Measurements from ENCODE around the gene CAMKK2. TPM values are rescaled to one million over a fixed set of nuclear protein-coding genes. Genes with fewer than 3 reads are reported as not detected.

CAMKK2 gene
- total and polyA plus RNA-seq, 2 of the 4 experiments (the other 2 are of a cell fraction): 15.2 to 24.7 TPM

- no peak overlapping the region for H3K4ac ChIP-seq (ENCODE audit: low read depth, low read length)
- H3K36me3 ChIP-seq (ENCODE audit: control insufficient read depth, insufficient read depth, low read length): peaks cover 18% of the 10 kb centered on the region
- in situ Hi-C loops (cut with MboI; ENCODE audit: low sequenced_read_pairs) (no loop called here), intact Hi-C loops (cut with micrococcal nuclease) (no loop called here), dilution Hi-C loops (cut with HindIII; ENCODE audit: low sequenced_read_pairs, unreplicated experiment) (no loop called here)
- no peak overlapping the region for H3K18ac ChIP-seq (ENCODE audit: low read depth, low read length)
- DNase-seq (no peak), ATAC-seq (ENCODE audit: low read depth) (no peak)
- no peak overlapping the region for H3K23ac ChIP-seq (ENCODE audit: low read depth, low read length)
- H3K9me3 ChIP-seq (ENCODE audit: control insufficient read depth, insufficient read depth, low read length): no peaks in the 10 kb centered on the region
- H3K4me1 ChIP-seq (ENCODE audit: control insufficient read depth, insufficient read depth, low read length): no peaks in the 10 kb centered on the region
- no peak overlapping the region for H3K27ac ChIP-seq (ENCODE audit: insufficient read depth, low read length)
- POLR2A ChIA-PET (ENCODE audit: unreplicated experiment): no interaction called here
- CTCF ChIA-PET: interaction anchor here (0.7 kb wide), 1 partner anchor 218 kb away, joined by 3 read pairs; no protein-coding TSS in a partner anchor
- no peak overlapping the region for H4K8ac ChIP-seq (ENCODE audit: low read depth in 2 of 2, low read length in 2 of 2)
- H3K9me1 ChIP-seq (ENCODE audit: insufficient read depth, low read length): no peaks in the 10 kb centered on the region
- no peak overlapping the region for H2BK20ac ChIP-seq (ENCODE audit: low read depth, low read length)
- no peak overlapping the region for H2AFZ ChIP-seq (replicated peaks; ENCODE audit: low read length, poor library complexity)
- no peak overlapping the region for H2AK5ac ChIP-seq (ENCODE audit: low read depth, low read length)
- no peak overlapping the region for H3K14ac ChIP-seq (replicated peaks; ENCODE audit: low read depth, low read length)
- H3K56ac ChIP-seq (ENCODE audit: extremely low read depth, insufficient read depth, low read length): no peak overlapping the region
- no peaks in the 10 kb centered on the region for H3K27me3 ChIP-seq (ENCODE audit: control insufficient read depth, insufficient read depth, low read length)
- H3K4me2 ChIP-seq (ENCODE audit: low read depth, low read length): no peak overlapping the region
- H3K79me1 ChIP-seq (ENCODE audit: low read depth in 1 of 2, low read length in 2 of 2): peaks cover 10 to 22% of the 10 kb centered on the region in 2 experiments; a peak in 3 of 4 replicates
- 96% methylated on average over 9 of the region's 14 CpGs; no CpG with 5 or more reads in 1 of the 2 experiments for WGBS, 2 experiments (ENCODE audit: extremely low coverage in 2 of 2, insufficient read length in 1 of 2)
- no peaks in the 10 kb centered on the region for H4K20me1 ChIP-seq (ENCODE audit: insufficient read depth, low read length)
- no peak overlapping the region for H2BK120ac ChIP-seq (ENCODE audit: low read depth, low read length)
- H3K9ac ChIP-seq (ENCODE audit: low read depth, low read length): no peak overlapping the region
- no peak overlapping the region for H4K91ac ChIP-seq (ENCODE audit: insufficient read depth, low read depth, low read length)
- H2BK5ac ChIP-seq (ENCODE audit: low read depth, low read length, poor library complexity, severe bottlenecking): no peak overlapping the region
- no peak overlapping the region for H2AK9ac ChIP-seq (replicated peaks; ENCODE audit: low read depth, low read length, poor library complexity)
- TF ChIP-seq SMC3 (IDR thresholded peaks at IDR 0.05; ENCODE audit: low read depth, low read length) (no peak), POLR2A (IDR thresholded peaks at IDR 0.05; ENCODE audit: low read depth, low read length) (no peak), RFX5 (IDR thresholded peaks at IDR 0.05; ENCODE audit: low read depth, low read length) (no peak), RAD21 (IDR thresholded peaks at IDR 0.05; ENCODE audit: low read length) (no peak), USF2 (IDR thresholded peaks at IDR 0.05; ENCODE audit: low read depth, low read length) (no peak), NFE2L2 (IDR thresholded peaks at IDR 0.05; ENCODE audit: low read depth, low read length) (no peak), FOS (IDR thresholded peaks at IDR 0.05; ENCODE audit: low read depth, low read length) (no peak), MAZ (IDR thresholded peaks at IDR 0.05; ENCODE audit: borderline replicate concordance, low read depth, low read length) (no peak), CEBPB (IDR thresholded peaks at IDR 0.05; ENCODE audit: low read depth, low read length) (no peak), CHD1 (IDR thresholded peaks at IDR 0.05; ENCODE audit: low read depth, low read length) (no peak), MAFK (IDR thresholded peaks at IDR 0.05; ENCODE audit: low read depth, low read length) (no peak), MXI1 (IDR thresholded peaks at IDR 0.05; ENCODE audit: borderline replicate concordance, low read depth, low read length) (no peak)
- H2BK15ac ChIP-seq (ENCODE audit: low read depth, low read length): no peak overlapping the region
- no peak overlapping the region for H3K4me3 ChIP-seq (ENCODE audit: insufficient read depth, low read depth, low read length)
- no TSS peak for BruUV-seq (replicated peaks)
- no peak overlapping the region for H4K5ac ChIP-seq (ENCODE audit: low read depth, low read length)
Observed at GRCh38 chr12:121273364-121273896, 23.1 kb downstream of the CAMKK2 start.
